Measurements from ENCODE around the gene MICAL3.

MICAL3 gene

GRCh38 chr22:17906978-17907747, 117.2 kb downstream of the MICAL3 start:
- no peak for FAIRE-seq

GRCh38 chr22:17905445-17905844, 118.9 kb downstream of the MICAL3 start:
- no peak for FAIRE-seq

GRCh38 chr22:17903564-17904295, 120.6 kb downstream of the MICAL3 start:
- FAIRE-seq = no peak

GRCh38 chr22:17902960-17903359, 121.4 kb downstream of the MICAL3 start:
- no peak for FAIRE-seq

GRCh38 chr22:17898375-17898774, 126.0 kb downstream of the MICAL3 start:
- FAIRE-seq = no peak

GRCh38 chr22:17897858-17898257, 126.5 kb downstream of the MICAL3 start:
- no peak for FAIRE-seq

GRCh38 chr22:17897426-17897825, 126.9 kb downstream of the MICAL3 start:
- no peak for FAIRE-seq

- FAIRE-seq = no peak
Observed at GRCh38 chr22:17896586-17896985, 127.8 kb downstream of the MICAL3 start.

- FAIRE-seq = no peak
Observed at GRCh38 chr22:17893900-17894535, 130.3 kb downstream of the MICAL3 start.

GRCh38 chr22:17892376-17892775, 132.0 kb downstream of the MICAL3 start:
- FAIRE-seq = no peak

- FAIRE-seq = no peak
Observed at GRCh38 chr22:17891481-17892167, 132.7 kb downstream of the MICAL3 start.

- no peak for FAIRE-seq
Observed at GRCh38 chr22:17890892-17891291, 133.5 kb downstream of the MICAL3 start.

- FAIRE-seq = no peak
Observed at GRCh38 chr22:17890245-17890671, 134.1 kb downstream of the MICAL3 start.

GRCh38 chr22:17888855-17889254, 135.5 kb downstream of the MICAL3 start:
- FAIRE-seq = no peak

- FAIRE-seq = no peak
Observed at GRCh38 chr22:17888439-17888838, 135.9 kb downstream of the MICAL3 start.

- FAIRE-seq = no peak
Observed at GRCh38 chr22:17884893-17885292, 139.5 kb downstream of the MICAL3 start.

GRCh38 chr22:17884084-17884483, 140.3 kb downstream of the MICAL3 start:
- FAIRE-seq = no peak

GRCh38 chr22:17883356-17883755, 141.0 kb downstream of the MICAL3 start:
- FAIRE-seq = no peak

GRCh38 chr22:17882727-17883126, 141.6 kb downstream of the MICAL3 start:
- FAIRE-seq = no peak

GRCh38 chr22:17882162-17882561, 142.2 kb downstream of the MICAL3 start:
- no peak for FAIRE-seq

GRCh38 chr22:17881366-17881765, 143.0 kb downstream of the MICAL3 start:
- FAIRE-seq = no peak

- no peak for FAIRE-seq
Observed at GRCh38 chr22:17880468-17880867, 143.9 kb downstream of the MICAL3 start.

- no peak for FAIRE-seq
Observed at GRCh38 chr22:17880020-17880419, 144.3 kb downstream of the MICAL3 start.
